HCT116 (cell line): ENCODE data around the gene ACVRL1. TPM values are rescaled to one million over a fixed set of nuclear protein-coding genes. Genes with fewer than 3 reads are reported as not detected.

ENCODE experiments used
- ATAC-seq: fragments of 200-7000 bp; cut with Tn5 transposase; 2 replicates; pipeline ENCODE4 v1.9.1; 2020; ENCODE audit warnings: mild to moderate bottlenecking, moderate library complexity
- BruUV-seq: library from RNA; stranded (reverse); fragments of 400-500 nt; replicated peaks from 2 replicates; lab custom pipeline; 2021; lab: Mats Ljungman, UMichigan
- CTCF ChIA-PET: fragments of 300-600 bp; sonication (Branson Sonifier 250); formaldehyde crosslinking; loops from one replicate; lab custom pipeline; 2021; ENCODE audit warnings: antibody characterized with exemption; lab: Charles Lee
- POLR2A ChIA-PET: fragments of 300-600, 350-600 bp; sonication (Branson Sonifier 250); formaldehyde crosslinking; loops from one replicate; lab custom pipeline; 2021; ENCODE audit warnings: antibody characterized with exemption; lab: Charles Lee
- RAD21 ChIA-PET, 2 experiments: fragments of 300-600 bp; sonication (Branson Sonifier 250); formaldehyde crosslinking; loops; one replicate each; lab custom pipeline; 2023; ENCODE audit warnings: low total read pairs in 2 of 2; ENCODE audit not compliant: uncharacterized antibody in 2 of 2, unreplicated experiment in 2 of 2, low non-redundant PET in 1 of 2; lab: Charles Lee
- DNase-seq: peaks from one replicate; pipeline ENCODE4 v3.0.0-alpha.2; 2010; ENCODE audit warnings: low read depth, low spot score
- H2AFZ ChIP-seq: fragments of 200-600 bp; shearing (Covaris generic), sonication (generic); 2 replicates; pipeline ENCODE4 v1.6.1; 2017; ENCODE audit warnings: low read depth, mixed run types, mixed read lengths, antibody characterized with exemption, low read length; ENCODE audit not compliant: poor library complexity, severe bottlenecking
- H3K27ac ChIP-seq: 2 replicates; pipeline ENCODE4 v1.5.1; 2012; ENCODE audit warnings: low read depth, low read length
- H3K27me3 ChIP-seq: fragments of 200-600 bp; sonication (generic); 2 replicates; pipeline ENCODE4 v1.6.1; 2016; ENCODE audit warnings: mixed run types, low read length, mixed read lengths; ENCODE audit not compliant: insufficient read depth
- H3K36me3 ChIP-seq, 2 experiments: fragments of 200-500 bp in 1 of 2; fragments of 200-600 bp in 1 of 2; sonication (Bioruptor generic) in 1 of 2; sonication (generic) in 1 of 2; 2 replicates each; pipeline versions ENCODE4 v1.5.1 to v1.6.1; 2014 to 2016; ENCODE audit warnings: low read length in 2 of 2, inconsistent platforms in 1 of 2, mixed read lengths in 1 of 2, mixed run types in 1 of 2; ENCODE audit not compliant: insufficient read depth in 2 of 2, control insufficient read depth in 1 of 2
- H3K4me1 ChIP-seq, 2 experiments: fragments of 200-600 bp in 1 of 2; sonication (generic) in 1 of 2; 2 replicates each; pipeline versions ENCODE4 v1.5.1 to v1.6.1; 2012 to 2017; ENCODE audit warnings: low read length in 2 of 2, inconsistent platforms in 1 of 2, mild to moderate bottlenecking in 1 of 2, mixed read lengths in 1 of 2, mixed run types in 1 of 2, moderate library complexity in 1 of 2; ENCODE audit not compliant: insufficient read depth in 2 of 2, control insufficient read depth in 1 of 2
- H3K4me2 ChIP-seq: fragments of 200-600 bp; sonication (generic); 2 replicates; pipeline ENCODE4 v1.6.1; 2017; ENCODE audit warnings: mixed run types, low read length, mixed read lengths
- H3K4me3 ChIP-seq, 2 experiments: fragments of 200-600 bp in 1 of 2; sonication (generic) in 1 of 2; replicated peaks in 1 of 2; 2 replicates each; pipeline ENCODE4 v1.5.1; 2011 to 2016; ENCODE audit warnings: low read length in 2 of 2, control low read depth in 1 of 2, low read depth in 1 of 2, mild to moderate bottlenecking in 1 of 2, mixed read lengths in 1 of 2, mixed run types in 1 of 2
- H3K79me2 ChIP-seq: fragments of 200-600 bp; sonication (generic); 2 replicates; pipeline ENCODE4 v1.6.1; 2017; ENCODE audit warnings: mild to moderate bottlenecking, mixed run types, low read length, moderate library complexity, mixed read lengths; ENCODE audit not compliant: insufficient read depth
- H3K9ac ChIP-seq: fragments of 200-600 bp; sonication (generic); 2 replicates; pipeline ENCODE4 v1.6.1; 2016; ENCODE audit warnings: low read length, mixed read lengths
- H3K9me2 ChIP-seq: fragments of 200-600 bp; sonication (generic), shearing (Covaris generic); 2 replicates; pipeline ENCODE4 v1.6.1; 2017; ENCODE audit warnings: mixed run types, mild to moderate bottlenecking, moderate library complexity; ENCODE audit not compliant: insufficient read depth
- H3K9me3 ChIP-seq, 2 experiments: fragments of 200-500 bp in 1 of 2; fragments of 200-600 bp in 1 of 2; sonication (Bioruptor generic) in 1 of 2; sonication (generic) in 1 of 2; 2 replicates each; pipeline ENCODE4 v1.6.1; 2014 to 2017; ENCODE audit warnings: low read length in 2 of 2, mixed read lengths in 2 of 2, inconsistent platforms in 1 of 2, low read depth in 1 of 2, mild to moderate bottlenecking in 1 of 2, mixed run types in 1 of 2, moderate library complexity in 1 of 2; ENCODE audit not compliant: control insufficient read depth in 1 of 2, insufficient read depth in 1 of 2
- H4K20me1 ChIP-seq: fragments of 200-600 bp; sonication (generic), shearing (Covaris generic); 2 replicates; pipeline ENCODE4 v1.6.1; 2017; ENCODE audit warnings: mixed run types, mild to moderate bottlenecking, moderate library complexity; ENCODE audit not compliant: insufficient read depth
- ATF3 ChIP-seq: IDR thresholded peaks from 2 replicates; pipeline ENCODE4 v1.6.1; 2012
- CBX3 ChIP-seq: IDR thresholded peaks from 2 replicates; pipeline ENCODE4 v1.6.1; 2012; ENCODE audit warnings: low read depth
- CTCF ChIP-seq, 3 experiments: fragments of 200-600 bp in 1 of 3; sonication (generic) in 1 of 3; IDR thresholded peaks in 2 of 3; conservative IDR thresholded peaks in 1 of 3; 2 replicates each; pipeline ENCODE4 v1.5.1; 2012 to 2017; ENCODE audit warnings: low read depth in 2 of 3, low read length in 2 of 3, antibody characterized with exemption in 1 of 3, borderline replicate concordance in 1 of 3, control low read depth in 1 of 3, mild to moderate bottlenecking in 1 of 3, mixed read lengths in 1 of 3, mixed run types in 1 of 3, moderate library complexity in 1 of 3; ENCODE audit not compliant: insufficient read depth in 1 of 3
- EGR1 ChIP-seq: IDR thresholded peaks from 2 replicates; pipeline ENCODE4 v1.6.1; 2012; ENCODE audit warnings: low read depth
- ELF1 ChIP-seq: IDR thresholded peaks from 2 replicates; pipeline ENCODE4 v1.6.1; 2012; ENCODE audit warnings: low read depth, borderline replicate concordance
- EZH2 ChIP-seq: fragments of 200-600 bp; sonication (generic); IDR thresholded peaks from 2 replicates; pipeline ENCODE4 v1.6.1; 2017; ENCODE audit warnings: antibody characterized with exemption, mixed run types
- EZH2phosphoT487 ChIP-seq: fragments of 200-600 bp; IDR thresholded peaks from 2 replicates; pipeline ENCODE4 v1.6.1; 2018; ENCODE audit warnings: antibody characterized with exemption, borderline replicate concordance
- FOSL1 ChIP-seq: IDR thresholded peaks from 2 replicates; pipeline ENCODE4 v1.6.1; 2012; ENCODE audit warnings: low read depth
- JUND ChIP-seq: IDR thresholded peaks from 2 replicates; pipeline ENCODE4 v1.6.1; 2012
- MAX ChIP-seq: IDR thresholded peaks from 2 replicates; pipeline ENCODE4 v1.6.1; 2012
- POLR2A ChIP-seq: IDR thresholded peaks from 2 replicates; pipeline ENCODE4 v1.7.0; 2011; ENCODE audit warnings: borderline replicate concordance; ENCODE audit not compliant: insufficient read depth, insufficient read length; ENCODE audit errors: extremely low read depth
- RAD21 ChIP-seq: IDR thresholded peaks from 2 replicates; pipeline ENCODE4 v1.6.1; 2012; ENCODE audit warnings: low read depth, mild to moderate bottlenecking
- REST ChIP-seq: IDR thresholded peaks from 2 replicates; pipeline ENCODE4 v1.6.1; 2012; ENCODE audit warnings: low read depth
- SP1 ChIP-seq: IDR thresholded peaks from 2 replicates; pipeline ENCODE4 v1.6.1; 2012; ENCODE audit warnings: low read depth
- SRF ChIP-seq: IDR thresholded peaks from 2 replicates; pipeline ENCODE4 v1.6.1; 2012; ENCODE audit warnings: low read depth
- TCF7L2 ChIP-seq: IDR thresholded peaks from 2 replicates; pipeline ENCODE4 v1.7.0; 2011; ENCODE audit warnings: borderline replicate concordance, inconsistent platforms; ENCODE audit not compliant: insufficient read depth, insufficient read length; ENCODE audit errors: extremely low read depth
- YY1 ChIP-seq: IDR thresholded peaks from 2 replicates; pipeline ENCODE4 v1.6.1; 2011; ENCODE audit warnings: low read length, low read depth, moderate library complexity, mild to moderate bottlenecking; ENCODE audit not compliant: insufficient replicate concordance; ENCODE audit errors: extremely low read depth
- ZBTB33 ChIP-seq: IDR thresholded peaks from 2 replicates; pipeline ENCODE4 v1.6.1; 2011; ENCODE audit warnings: mild to moderate bottlenecking, low read length, moderate library complexity; ENCODE audit not compliant: insufficient replicate concordance; ENCODE audit errors: extremely low read depth
- ZFX ChIP-seq: fragments of 450-650 bp; IDR thresholded peaks from 2 replicates; pipeline ENCODE4 v1.6.1; 2017
- ZNF274 ChIP-seq: fragments of 200-500 bp; sonication (Bioruptor generic); IDR thresholded peaks from 2 replicates; pipeline ENCODE4 v1.6.1; 2014; ENCODE audit warnings: mild to moderate bottlenecking, low read depth, low read length, inconsistent platforms
- intact Hi-C: fragments of 100-400 bp; cut with micrococcal nuclease; formaldehyde crosslinking; loops from 2 replicates; pipeline ENCODE4 v1.10.0; 2022
- total RNA-seq: library from RNA; stranded (reverse); gene quantifications from one replicate; pipeline ENCODE4 v1.2.1, GENCODE V29; 2021; ENCODE audit not compliant: unreplicated experiment

The ACVRL1 gene
- total RNA-seq, 1 experiment from 2014 or later, result 2.5 TPM

GRCh38 chr12:51871126-51871525 is 36.2 kb upstream of the ACVRL1 start:
- BruUV-seq, result no TSS peak
- ChIA-PET POLR2A (no interaction called here), CTCF (interaction anchor here (2.1 kb wide), 1 partner anchor 450 kb away, joined by 5 read pairs; no protein-coding TSS in a partner anchor)

More at GRCh38 chr12:51871126-51871525, 36.2 kb upstream of the ACVRL1 start:
- RAD21 ChIA-PET, result no interaction called here
- Histone ChIP-seq H3K9me2 (no peaks in the 10 kb centered on the region), H3K27ac (no peak overlapping the region), H3K9me3 (no peaks in the 10 kb centered on the region), H3K9ac (no peak overlapping the region), H3K79me2 (no peaks in the 10 kb centered on the region), H3K27me3 (no peaks in the 10 kb centered on the region), H3K4me2 (no peak overlapping the region), H3K4me1 (peaks cover 0 to 6% of the 10 kb centered on the region in 2 experiments; a peak in 1 of 4 replicates), H2AFZ (no peak overlapping the region), H4K20me1 (no peaks in the 10 kb centered on the region), H3K36me3 (no peaks in the 10 kb centered on the region), H3K4me3 (no peak overlapping the region)
- DNase-seq (no peak), ATAC-seq (no peak)
- TF ChIP-seq TCF7L2, result no peak
- TF ChIP-seq ZBTB33, result no peak
- no peak for TF ChIP-seq RAD21
- no peak for TF ChIP-seq ZNF274
- no peak for TF ChIP-seq SP1
- TF ChIP-seq SRF, result no peak
- no peak for TF ChIP-seq EZH2
- TF ChIP-seq JUND, result no peak
- TF ChIP-seq REST, result no peak
- TF ChIP-seq ATF3, result no peak
- TF ChIP-seq ZFX, result no peak
- no peak for TF ChIP-seq YY1
- TF ChIP-seq EGR1, result no peak
- TF ChIP-seq CTCF (IDR thresholded peaks at IDR 0.05 in 2 of 3, conservative IDR thresholded peaks at IDR 0.05 in 1 of 3; ENCODE audit: borderline replicate concordance in 1 of 3, insufficient read depth in 1 of 3, low read depth in 2 of 3, low read length in 2 of 3), result no peak
- TF ChIP-seq EZH2phosphoT487, result no peak
- no peak for TF ChIP-seq CBX3
- TF ChIP-seq POLR2A, result no peak
- no peak for TF ChIP-seq MAX
- TF ChIP-seq ELF1, result no peak
- no peak for TF ChIP-seq FOSL1
- intact Hi-C loops, result no loop called here
